Loucy (cell line): ENCODE data around the gene DNTTIP2.

Source experiments
- H2AFZ ChIP-seq: fragments of 200-600 bp; sonication (generic); 2 replicates; pipeline ENCODE4 v1.6.0; 2016; ENCODE audit warnings: antibody characterized with exemption, mild to moderate bottlenecking, low read length, moderate library complexity
- H3F3A ChIP-seq: fragments of 200-600 bp; 2 replicates; pipeline ENCODE4 v1.6.0; 2016; ENCODE audit warnings: antibody characterized with exemption, low read depth, mild to moderate bottlenecking
- H3K27me3 ChIP-seq: fragments of 200-600 bp; sonication (generic); 2 replicates; pipeline ENCODE4 v1.6.1; 2014; ENCODE audit warnings: low read length, mild to moderate bottlenecking; ENCODE audit not compliant: insufficient read depth, poor library complexity, severe bottlenecking
- H3K36me3 ChIP-seq: fragments of 200-600 bp; sonication (generic); 2 replicates; pipeline ENCODE4 v1.6.1; 2016; ENCODE audit warnings: low read length; ENCODE audit not compliant: insufficient read depth
- H3K4me1 ChIP-seq: fragments of 200-600 bp; sonication (generic); 2 replicates; pipeline ENCODE4 v1.5.1; 2014; ENCODE audit warnings: low read length, mild to moderate bottlenecking; ENCODE audit not compliant: insufficient read depth, poor library complexity, severe bottlenecking
- H3K4me2 ChIP-seq: fragments of 200-600 bp; sonication (generic); 2 replicates; pipeline ENCODE4 v1.6.0; 2014; ENCODE audit warnings: antibody characterized with exemption, low read length, low read depth, mild to moderate bottlenecking; ENCODE audit not compliant: poor library complexity, severe bottlenecking
- H3K4me3 ChIP-seq: fragments of 200-600 bp; sonication (generic); 2 replicates; pipeline ENCODE4 v1.5.1; 2014; ENCODE audit warnings: low read length, mild to moderate bottlenecking, mixed read lengths; ENCODE audit not compliant: poor library complexity, severe bottlenecking
- H3K79me2 ChIP-seq: fragments of 200-600 bp; sonication (generic); 2 replicates; pipeline ENCODE4 v1.6.1; 2014; ENCODE audit warnings: low read length; ENCODE audit not compliant: insufficient read depth
- H3K9ac ChIP-seq: fragments of 200-600 bp; sonication (generic); 2 replicates; pipeline ENCODE4 v1.6.0; 2014; ENCODE audit warnings: mild to moderate bottlenecking, low read depth, low read length, moderate library complexity; ENCODE audit not compliant: poor library complexity, severe bottlenecking
- H3K9me2 ChIP-seq: fragments of 200-600 bp; sonication (generic); replicated peaks from 2 replicates; pipeline ENCODE4 v1.6.1; 2016; ENCODE audit warnings: low read depth, low read length, mixed read lengths
- H3K9me3 ChIP-seq: fragments of 200-600 bp; sonication (generic); 2 replicates; pipeline ENCODE4 v1.6.1; 2014; ENCODE audit warnings: mild to moderate bottlenecking, antibody characterized with exemption, low read length, low read depth; ENCODE audit not compliant: insufficient read depth
- H4K20me1 ChIP-seq: fragments of 200-600 bp; sonication (generic); 2 replicates; pipeline ENCODE4 v1.6.0; 2014; ENCODE audit warnings: antibody characterized with exemption, low read length, mild to moderate bottlenecking; ENCODE audit not compliant: insufficient read depth, poor library complexity, severe bottlenecking
- EZH2phosphoT487 ChIP-seq: fragments of 200-600 bp; IDR thresholded peaks from 2 replicates; pipeline ENCODE4 v1.6.1; 2018; ENCODE audit warnings: antibody characterized with exemption, mild to moderate bottlenecking, moderate library complexity, borderline replicate concordance
- TF ChIP-seq, protein P1 (sequence below): fragments of 200-600 bp; sonication (generic); conservative IDR thresholded peaks from 2 replicates; pipeline ENCODE4 v1.5.1; 2014; ENCODE audit warnings: mild to moderate bottlenecking, antibody characterized with exemption, low read length

Gene DNTTIP2

DNA sequence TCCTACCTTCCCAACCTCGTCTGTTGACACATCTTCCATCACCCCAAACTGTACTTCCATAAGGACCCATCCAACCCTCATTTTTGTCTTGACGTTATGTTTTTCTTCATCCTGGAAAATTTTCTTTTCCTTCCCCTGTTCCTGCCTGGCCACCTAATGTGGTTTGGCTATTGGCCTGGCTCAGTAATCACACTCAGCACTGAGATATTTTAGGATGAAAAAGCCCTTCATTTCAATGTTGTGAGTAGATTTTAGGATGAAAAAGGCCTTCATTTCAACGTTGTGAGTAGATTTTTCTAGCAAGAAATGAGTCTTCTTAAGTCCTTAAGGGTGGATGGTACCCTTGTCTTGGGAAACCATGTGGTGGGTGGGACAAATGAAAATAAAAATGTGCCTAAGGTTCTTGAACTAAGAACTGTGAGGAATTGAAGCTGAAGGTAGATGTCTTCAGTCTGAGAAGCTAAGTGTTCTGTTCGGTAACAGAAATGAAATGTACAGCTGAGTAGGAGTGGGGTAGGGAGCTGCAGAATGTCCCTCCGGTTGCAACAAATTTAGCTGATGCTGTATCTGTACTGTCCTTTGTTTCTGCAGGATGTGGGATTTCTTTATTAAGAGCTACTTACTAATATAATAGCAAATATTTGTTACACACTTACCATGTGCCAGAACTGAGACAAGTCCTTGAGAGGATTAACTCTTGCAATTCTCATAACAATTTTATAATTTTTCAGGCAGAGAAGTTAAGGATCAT lies 36.1 kb downstream of the DNTTIP2 start:
- Histone ChIP-seq H3K9me3 (no peaks in the 10 kb centered on the region), H3K4me3 (no peak overlapping the region), H4K20me1 (no peaks in the 10 kb centered on the region), H3K27me3 (no peaks in the 10 kb centered on the region), H3K36me3 (no peaks in the 10 kb centered on the region), H3K9me2 (no peaks in the 10 kb centered on the region), H3K79me2 (no peaks in the 10 kb centered on the region), H3K4me2 (no peak overlapping the region), H3F3A (no peaks in the 10 kb centered on the region), H3K9ac (no peak overlapping the region), H2AFZ (no peak overlapping the region), H3K4me1 (peaks cover 4% of the 10 kb centered on the region)
- TF ChIP-seq, protein P1, sequence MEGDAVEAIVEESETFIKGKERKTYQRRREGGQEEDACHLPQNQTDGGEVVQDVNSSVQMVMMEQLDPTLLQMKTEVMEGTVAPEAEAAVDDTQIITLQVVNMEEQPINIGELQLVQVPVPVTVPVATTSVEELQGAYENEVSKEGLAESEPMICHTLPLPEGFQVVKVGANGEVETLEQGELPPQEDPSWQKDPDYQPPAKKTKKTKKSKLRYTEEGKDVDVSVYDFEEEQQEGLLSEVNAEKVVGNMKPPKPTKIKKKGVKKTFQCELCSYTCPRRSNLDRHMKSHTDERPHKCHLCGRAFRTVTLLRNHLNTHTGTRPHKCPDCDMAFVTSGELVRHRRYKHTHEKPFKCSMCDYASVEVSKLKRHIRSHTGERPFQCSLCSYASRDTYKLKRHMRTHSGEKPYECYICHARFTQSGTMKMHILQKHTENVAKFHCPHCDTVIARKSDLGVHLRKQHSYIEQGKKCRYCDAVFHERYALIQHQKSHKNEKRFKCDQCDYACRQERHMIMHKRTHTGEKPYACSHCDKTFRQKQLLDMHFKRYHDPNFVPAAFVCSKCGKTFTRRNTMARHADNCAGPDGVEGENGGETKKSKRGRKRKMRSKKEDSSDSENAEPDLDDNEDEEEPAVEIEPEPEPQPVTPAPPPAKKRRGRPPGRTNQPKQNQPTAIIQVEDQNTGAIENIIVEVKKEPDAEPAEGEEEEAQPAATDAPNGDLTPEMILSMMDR, result no peak
- no peak for TF ChIP-seq EZH2phosphoT487

DNA sequence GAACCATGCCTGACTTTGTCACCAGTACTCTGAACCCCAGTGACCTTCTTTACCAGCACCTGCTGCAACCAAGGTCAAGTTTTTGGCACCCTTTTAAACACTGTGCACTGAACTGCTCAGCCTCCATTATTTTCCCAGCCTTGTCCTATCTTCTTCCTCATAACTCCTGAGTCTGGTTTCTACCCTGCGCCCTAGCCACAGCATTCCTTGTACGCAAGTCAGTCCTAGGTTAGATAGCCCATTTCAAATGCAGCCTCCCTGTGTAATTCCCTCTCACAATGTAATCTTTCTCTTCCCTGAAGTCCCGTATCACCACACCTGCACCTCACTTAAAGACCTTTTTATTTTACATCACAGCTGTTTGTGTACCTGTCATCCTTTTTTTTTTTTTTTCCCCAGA lies 37.2 kb downstream of the DNTTIP2 start:
- no peak overlapping the region for H3K9ac ChIP-seq

DNA sequence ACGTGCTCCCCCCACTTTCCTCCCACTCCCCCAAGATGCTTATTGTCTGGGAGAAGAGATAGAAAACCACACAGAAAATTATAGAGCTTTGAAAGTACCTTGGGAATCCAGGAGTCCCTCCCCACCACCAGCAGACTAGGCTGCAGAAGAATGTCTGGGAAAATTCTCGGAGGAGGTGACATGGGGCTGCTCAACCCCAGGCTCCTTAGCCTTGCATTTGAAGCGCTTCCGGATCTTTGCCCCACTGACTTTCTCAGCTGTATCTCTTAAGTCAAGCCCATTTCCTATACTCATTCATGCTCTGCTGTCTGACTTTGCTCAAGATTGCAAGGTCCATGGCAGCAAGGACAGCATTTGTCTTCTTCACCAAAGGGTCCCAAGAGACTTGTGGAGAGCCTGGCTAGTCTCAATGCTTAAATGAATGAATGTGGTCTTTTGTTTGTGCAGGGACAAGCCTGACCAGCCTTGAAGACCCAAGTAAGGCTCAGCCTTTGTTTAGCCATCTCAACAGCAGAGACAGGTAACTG lies 38.0 kb downstream of the DNTTIP2 start:
- no peaks in the 10 kb centered on the region for H3K79me2 ChIP-seq
- H3K9me2 ChIP-seq, result no peaks in the 10 kb centered on the region
- H3K9ac ChIP-seq, result no peak overlapping the region
- TF ChIP-seq, protein P1, result no peak
- no peak for TF ChIP-seq EZH2phosphoT487
- H3K27me3 ChIP-seq, result no peaks in the 10 kb centered on the region
- H2AFZ ChIP-seq, result no peak overlapping the region
- H3K4me3 ChIP-seq, result no peak overlapping the region
- H3K9me3 ChIP-seq, result no peaks in the 10 kb centered on the region
- H3F3A ChIP-seq, result no peaks in the 10 kb centered on the region
- no peaks in the 10 kb centered on the region for H4K20me1 ChIP-seq
- peaks cover 4% of the 10 kb centered on the region for H3K4me1 ChIP-seq
- no peak overlapping the region for H3K4me2 ChIP-seq
- H3K36me3 ChIP-seq, result no peaks in the 10 kb centered on the region

More for the DNA sequence above, 37.2 kb downstream of the DNTTIP2 start:
- no peaks in the 10 kb centered on the region for H3K9me2 ChIP-seq
- no peaks in the 10 kb centered on the region for H3K79me2 ChIP-seq
- no peaks in the 10 kb centered on the region for H4K20me1 ChIP-seq
- TF ChIP-seq, protein P1, result no peak
- TF ChIP-seq EZH2phosphoT487, result no peak
- no peak overlapping the region for H3K4me2 ChIP-seq
- H3K36me3 ChIP-seq, result no peaks in the 10 kb centered on the region
- no peak overlapping the region for H2AFZ ChIP-seq
- no peaks in the 10 kb centered on the region for H3F3A ChIP-seq
- no peaks in the 10 kb centered on the region for H3K27me3 ChIP-seq
- H3K4me3 ChIP-seq, result no peak overlapping the region
- H3K9me3 ChIP-seq, result no peaks in the 10 kb centered on the region
- peaks cover 4% of the 10 kb centered on the region for H3K4me1 ChIP-seq
